CD4-positive, alpha-beta T cell treated with Interleukin-10 for 1 hour (primary cell): ENCODE results near the gene ALG8.
"Not testable (repeated sequence)": the region's sequence is repeated elsewhere in the genome, so short reads cannot be mapped to it uniquely, and the experiment has no call there.

Source experiments
- DNase-seq: peaks from one replicate; pipeline ENCODE4 v3.0.0-alpha.2; 2020

Gene ALG8

GRCh38 chr11:78139422-78140391 is at the start of gene ALG8:
Gene ALG8 (minus strand): TSS chr11:78139626. CDS start chr11:78139588, 38 bp downstream.
- DNase-seq = peak; percentile 97

- peak; percentile 93 for DNase-seq
Observed at GRCh38 chr11:78188286-78189173, 49.1 kb upstream of the ALG8 start, which contains the start of the genes KCTD21 and USP35. Gene KCTD21 (minus strand): TSS chr11:78188626. CDS start chr11:78174554, 14,072 bp downstream. Gene USP35 (plus strand): TSS chr11:78188919. CDS start chr11:78196246, 7,327 bp downstream.

- DNase-seq = peak; percentile 72
Observed at GRCh38 chr11:78187366-78188285, 48.2 kb upstream of the ALG8 start.

GRCh38 chr11:78181185-78181584 is 41.8 kb upstream of the ALG8 start:
- DNase-seq = no peak

- no peak for DNase-seq
Observed at GRCh38 chr11:78180751-78181150, 41.3 kb upstream of the ALG8 start.

GRCh38 chr11:78179459-78180071 is 40.1 kb upstream of the ALG8 start:
- no peak for DNase-seq

- DNase-seq = no peak
Observed at GRCh38 chr11:78177216-78177615, 37.8 kb upstream of the ALG8 start.

GRCh38 chr11:78176605-78177141 is 37.2 kb upstream of the ALG8 start:
- no peak for DNase-seq

- not testable (repeated sequence) for DNase-seq
Observed at GRCh38 chr11:78175862-78176261, 36.4 kb upstream of the ALG8 start.

- DNase-seq = no peak
Observed at GRCh38 chr11:78171951-78172350, 32.5 kb upstream of the ALG8 start.

GRCh38 chr11:78170874-78171549 is 31.6 kb upstream of the ALG8 start:
- DNase-seq = no peak

- no peak for DNase-seq
Observed at GRCh38 chr11:78170413-78170812, 31.0 kb upstream of the ALG8 start.

GRCh38 chr11:78168539-78169477 is 29.4 kb upstream of the ALG8 start:
- no peak for DNase-seq

GRCh38 chr11:78166855-78167469 is 27.5 kb upstream of the ALG8 start:
- DNase-seq = no peak

- no peak for DNase-seq
Observed at GRCh38 chr11:78164471-78164870, 25.0 kb upstream of the ALG8 start.

- no peak for DNase-seq
Observed at GRCh38 chr11:78163828-78164227, 24.4 kb upstream of the ALG8 start.

GRCh38 chr11:78161962-78162371 is 22.5 kb upstream of the ALG8 start:
- no peak for DNase-seq

- DNase-seq = no peak
Observed at GRCh38 chr11:78161346-78161745, 21.9 kb upstream of the ALG8 start.

- DNase-seq = no peak
Observed at GRCh38 chr11:78160557-78160956, 21.1 kb upstream of the ALG8 start.
